ENCODE measurements around the gene CS. TPM values are rescaled to one million over a fixed set of nuclear protein-coding genes. Genes with fewer than 3 reads are reported as not detected.
A peak's percentile ranks its signal among the peaks of the same experiment; 100 is the strongest.
"Not testable (repeated sequence)": the region's sequence is repeated elsewhere in the genome, so short reads cannot be mapped to it uniquely, and the experiment has no call there.

Gene CS
- total RNA-seq, 2 donors from 2014 or later = 261 to 319 TPM

DNA sequence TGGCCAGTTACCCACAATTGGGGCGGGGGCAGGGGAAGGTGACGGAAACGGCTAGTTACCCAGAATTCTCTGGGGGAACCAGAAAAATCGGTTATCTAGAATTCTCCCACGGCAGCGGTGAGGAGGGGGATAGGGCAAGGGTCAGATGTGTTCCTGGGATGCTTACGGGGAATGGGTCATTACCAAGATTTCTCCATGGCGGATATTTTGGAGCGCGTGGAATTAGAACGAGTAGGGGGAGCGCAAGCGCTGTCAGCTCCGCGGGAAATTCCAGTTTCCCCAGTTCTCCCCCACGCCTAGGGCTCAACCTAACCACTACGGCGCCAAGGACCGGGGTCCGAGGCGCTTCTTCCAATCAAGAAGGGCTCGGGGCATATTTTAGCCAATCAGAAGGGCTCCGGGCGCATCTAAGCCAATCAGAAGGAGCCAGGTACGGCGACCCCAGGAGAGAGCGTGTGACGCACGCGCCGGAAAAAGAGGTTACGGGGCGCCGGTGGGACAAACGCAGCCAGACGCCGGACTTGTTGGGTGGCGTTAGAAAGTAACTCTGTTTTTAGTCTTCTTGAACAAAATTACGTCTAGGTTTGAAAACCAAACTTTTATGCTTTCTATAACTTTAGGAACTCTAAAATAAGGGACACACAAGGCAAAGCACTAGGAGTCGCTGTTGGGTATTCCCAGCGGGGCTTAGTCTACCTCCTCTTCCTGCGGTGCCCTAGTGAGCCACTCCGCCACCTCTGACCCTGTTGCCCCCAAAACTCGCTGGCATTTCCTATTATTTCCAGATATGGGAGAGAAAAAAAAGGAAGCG, 33.8 kb upstream of the CS start, which contains the start of gene PAN2:
PAN2 (minus strand) TSS at position 322 of the 811 bp plus-strand sequence. CDS start 906 bp downstream, outside the sequence.
- Mint-ChIP-seq H3K4me1 (ENCODE audit: low read depth) (peaks cover 55% of the 10 kb centered on the region), H3K36me3 (ENCODE audit: insufficient read depth in 2 of 2) (peaks cover 3 to 11% of the 10 kb centered on the region in 2 donors), H3K27me3 (ENCODE audit: low read depth) (no peaks in the 10 kb centered on the region), H3K4me3 (peak within 1 kb of the TSS; percentile 97 to 99), H3K27ac (peak within 1 kb of the TSS; percentile 99), H3K9me3 (no peaks in the 10 kb centered on the region)
- DNase-seq (peak; percentile 95), ATAC-seq (replicated peaks in 1 of 2) (peak; percentile 89 to 90)

DNA sequence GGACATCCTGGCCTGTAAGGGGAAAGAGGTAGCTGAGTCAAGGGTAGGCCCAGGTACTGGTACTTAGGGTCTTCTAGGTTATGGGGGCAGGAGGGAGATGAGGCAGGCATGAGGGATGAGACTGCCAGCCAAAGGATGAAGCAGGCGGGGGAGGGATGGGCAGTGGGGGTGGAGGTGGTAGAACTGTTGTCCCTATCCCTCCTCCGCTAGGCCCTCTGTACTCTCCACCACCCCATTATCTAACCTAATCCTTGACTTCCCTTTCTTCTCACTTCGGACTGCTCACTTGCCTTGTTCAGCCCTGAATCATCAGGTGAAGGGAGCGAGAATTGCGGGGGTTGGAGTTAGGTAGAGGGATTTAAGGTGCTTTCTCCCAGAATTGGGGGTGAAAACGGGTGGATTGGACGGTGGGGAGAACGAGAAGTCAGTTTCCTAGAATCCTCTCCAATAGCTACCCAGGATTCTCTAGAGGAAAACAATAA, 33.1 kb upstream of the CS start:
- Mint-ChIP-seq H3K36me3 (ENCODE audit: insufficient read depth in 2 of 2) (peaks cover 1 to 9% of the 10 kb centered on the region in 2 donors), H3K4me1 (ENCODE audit: low read depth) (peaks cover 48% of the 10 kb centered on the region), H3K4me3 (peak overlapping the region; percentile 97 to 99), H3K27ac (peak overlapping the region; percentile 99), H3K9me3 (no peaks in the 10 kb centered on the region), H3K27me3 (ENCODE audit: low read depth) (no peaks in the 10 kb centered on the region)
- DNase-seq (peak in 1 of 2 donors; percentile 12), ATAC-seq (replicated peaks in 1 of 2) (peak; percentile 13 to 20)

DNA sequence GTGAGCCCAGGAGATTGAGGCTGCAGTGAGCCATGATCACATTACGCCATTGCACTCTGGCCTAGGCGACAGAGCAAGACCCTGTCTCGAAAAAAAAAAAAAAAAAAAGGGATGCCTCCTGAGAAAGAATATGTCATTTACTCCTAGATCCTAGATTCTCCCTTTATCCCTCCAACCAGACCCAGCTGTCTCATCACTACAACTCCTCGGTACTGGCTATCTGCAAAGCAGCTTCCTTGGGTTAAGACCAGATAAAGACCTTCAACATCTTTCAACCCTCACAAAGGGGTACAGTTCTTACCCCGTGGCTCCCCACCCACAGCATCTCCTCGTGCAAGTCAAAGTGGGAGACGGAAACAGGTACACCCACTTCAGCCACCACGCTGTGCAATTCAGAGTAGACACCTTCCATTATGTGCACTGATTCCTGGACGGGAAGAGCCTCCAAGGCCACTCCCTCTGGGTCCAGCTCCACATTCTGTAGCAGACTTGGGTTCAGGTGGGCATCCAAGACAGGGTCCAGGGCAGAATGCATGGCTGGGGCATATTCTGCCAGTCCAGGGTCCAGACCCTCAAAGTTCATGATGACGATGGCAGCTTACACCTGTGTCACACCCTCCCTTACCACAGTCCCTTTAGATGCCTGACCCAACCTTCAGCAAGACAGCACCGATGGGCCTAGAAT, 32.5 kb upstream of the CS start:
- no peaks in the 10 kb centered on the region for H3K9me3 Mint-ChIP-seq
- peaks cover 42% of the 10 kb centered on the region for H3K4me1 Mint-ChIP-seq (ENCODE audit: low read depth)

DNA sequence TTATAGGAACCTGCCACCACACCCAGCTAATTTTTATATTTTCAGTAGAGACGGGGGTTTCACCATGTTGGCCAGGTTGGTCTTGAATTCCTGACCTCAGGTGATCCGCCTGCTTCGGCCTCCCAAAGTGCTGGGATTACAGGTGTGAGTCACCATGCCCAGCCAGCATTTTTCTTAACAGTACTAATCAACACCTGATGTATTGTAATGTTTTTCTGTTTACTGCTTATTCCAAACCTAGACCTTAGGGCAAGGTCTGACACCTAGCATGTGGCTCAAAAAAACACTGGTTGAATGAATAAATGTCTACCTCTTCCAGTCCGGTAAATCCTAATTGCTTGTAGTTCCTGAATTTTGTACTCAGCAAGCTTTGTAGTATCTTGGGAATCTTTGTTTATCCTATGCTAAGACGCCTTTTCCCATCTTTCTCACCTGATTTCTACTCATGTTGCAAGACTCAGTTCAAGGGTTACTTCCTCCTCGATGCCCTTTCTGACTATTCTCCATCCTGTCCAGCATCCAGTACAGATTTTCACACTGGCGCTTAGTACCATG, 30.9 kb upstream of the CS start:
- Mint-ChIP-seq H3K36me3 (ENCODE audit: insufficient read depth in 2 of 2) (peaks cover 1 to 9% of the 10 kb centered on the region in 2 donors), H3K4me1 (ENCODE audit: low read depth) (peaks cover 29% of the 10 kb centered on the region), H3K4me3 (no peak overlapping the region), H3K27ac (no peak overlapping the region), H3K27me3 (ENCODE audit: low read depth) (no peaks in the 10 kb centered on the region), H3K9me3 (no peaks in the 10 kb centered on the region)
- ATAC-seq (replicated peaks in 1 of 2) (no peak), DNase-seq (no peak)

More for the DNA sequence above, 32.5 kb upstream of the CS start:
- DNase-seq = no peak
- Mint-ChIP-seq H3K36me3 (ENCODE audit: insufficient read depth in 2 of 2) (peaks cover 1 to 9% of the 10 kb centered on the region in 2 donors), H3K27me3 (ENCODE audit: low read depth) (no peaks in the 10 kb centered on the region), H3K27ac (peak overlapping the region; percentile 99), H3K4me3 (peak overlapping the region; percentile 97 to 99)
- ATAC-seq (replicated peaks in 1 of 2) = no peak

DNA sequence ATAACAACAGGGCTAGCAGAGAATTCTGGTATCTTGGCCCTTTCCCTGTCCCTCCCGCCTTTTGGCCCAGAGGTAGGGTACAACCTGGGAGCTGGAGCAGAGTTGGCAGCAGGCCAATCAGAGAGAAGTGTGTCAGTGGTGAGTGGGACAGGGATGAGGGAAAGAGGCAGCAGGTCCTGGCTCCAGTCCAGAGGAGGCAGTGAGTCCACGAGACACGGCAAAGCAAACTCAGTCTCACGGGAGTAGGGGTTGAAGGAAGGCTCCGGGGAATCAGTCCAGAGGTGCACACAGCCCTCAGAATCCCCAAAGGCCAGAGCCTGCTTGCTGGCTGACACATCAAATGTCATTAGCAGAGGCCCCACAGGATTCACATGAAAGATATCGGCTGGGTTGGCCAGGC, 26.4 kb upstream of the CS start:
- H3K4me3 Mint-ChIP-seq = no peak overlapping the region
- H3K36me3 Mint-ChIP-seq (ENCODE audit: insufficient read depth in 2 of 2) = peaks cover 2 to 12% of the 10 kb centered on the region in 2 donors
- H3K27me3 Mint-ChIP-seq (ENCODE audit: low read depth) = no peaks in the 10 kb centered on the region
- no peaks in the 10 kb centered on the region for H3K9me3 Mint-ChIP-seq
- DNase-seq (no peak), ATAC-seq (replicated peaks in 1 of 2) (no peak)
- H3K27ac Mint-ChIP-seq = no peak overlapping the region
- no peaks in the 10 kb centered on the region for H3K4me1 Mint-ChIP-seq (ENCODE audit: low read depth)

DNA sequence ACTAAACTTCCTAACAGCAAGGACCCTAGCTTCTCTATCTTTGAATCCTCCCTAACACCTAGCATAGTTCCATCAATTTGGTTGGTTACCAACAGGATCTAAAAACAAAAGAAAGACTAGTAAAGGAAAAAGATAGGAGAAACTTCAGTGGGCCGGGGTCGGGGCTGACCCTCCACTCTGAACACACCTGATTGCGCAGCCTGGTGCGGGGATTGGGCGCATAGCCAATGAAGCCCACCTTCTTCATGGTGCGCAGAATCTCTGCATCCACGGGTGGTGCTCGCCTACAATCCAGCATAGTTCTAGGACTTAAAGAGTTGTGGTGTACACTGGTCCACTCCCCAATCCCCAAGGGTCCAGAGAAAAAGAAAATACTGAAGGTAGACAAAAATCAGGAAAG, 26.0 kb upstream of the CS start:
- ATAC-seq (replicated peaks in 1 of 2) (no peak), DNase-seq (no peak)
- no peaks in the 10 kb centered on the region for H3K27me3 Mint-ChIP-seq (ENCODE audit: low read depth)
- no peaks in the 10 kb centered on the region for H3K9me3 Mint-ChIP-seq
- H3K4me3 Mint-ChIP-seq = no peak overlapping the region
- no peaks in the 10 kb centered on the region for H3K4me1 Mint-ChIP-seq (ENCODE audit: low read depth)
- no peak overlapping the region for H3K27ac Mint-ChIP-seq
- H3K36me3 Mint-ChIP-seq (ENCODE audit: insufficient read depth in 2 of 2) = peaks cover 2 to 8% of the 10 kb centered on the region in 2 donors

DNA sequence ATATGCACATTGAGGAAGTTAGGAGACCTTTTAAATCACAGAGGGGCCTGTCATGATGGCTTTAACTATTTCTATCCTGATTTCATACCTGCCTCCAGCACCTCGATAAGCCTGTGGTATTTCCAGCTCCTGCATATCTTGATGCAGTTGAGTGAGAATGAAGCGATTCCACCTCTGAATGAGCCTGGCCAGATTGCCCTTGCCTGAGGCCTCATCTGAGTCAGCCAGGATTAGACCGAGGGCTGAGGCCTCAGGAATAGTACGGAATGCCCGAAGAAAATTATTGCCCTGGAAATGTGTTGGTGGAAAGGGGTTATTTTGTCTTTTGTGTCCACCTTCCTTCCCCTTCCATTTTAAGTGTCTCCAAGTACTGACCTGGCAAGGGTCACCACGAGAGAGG, 24.1 kb upstream of the CS start:
- no peak overlapping the region for H3K4me3 Mint-ChIP-seq
- no peak for DNase-seq
- ATAC-seq (replicated peaks in 1 of 2) = no peak
- no peaks in the 10 kb centered on the region for H3K4me1 Mint-ChIP-seq (ENCODE audit: low read depth)
- no peak overlapping the region for H3K27ac Mint-ChIP-seq
- no peaks in the 10 kb centered on the region for H3K27me3 Mint-ChIP-seq (ENCODE audit: low read depth)
- H3K36me3 Mint-ChIP-seq (ENCODE audit: insufficient read depth in 2 of 2) = peaks cover 7 to 12% of the 10 kb centered on the region in 2 donors
- no peaks in the 10 kb centered on the region for H3K9me3 Mint-ChIP-seq

DNA sequence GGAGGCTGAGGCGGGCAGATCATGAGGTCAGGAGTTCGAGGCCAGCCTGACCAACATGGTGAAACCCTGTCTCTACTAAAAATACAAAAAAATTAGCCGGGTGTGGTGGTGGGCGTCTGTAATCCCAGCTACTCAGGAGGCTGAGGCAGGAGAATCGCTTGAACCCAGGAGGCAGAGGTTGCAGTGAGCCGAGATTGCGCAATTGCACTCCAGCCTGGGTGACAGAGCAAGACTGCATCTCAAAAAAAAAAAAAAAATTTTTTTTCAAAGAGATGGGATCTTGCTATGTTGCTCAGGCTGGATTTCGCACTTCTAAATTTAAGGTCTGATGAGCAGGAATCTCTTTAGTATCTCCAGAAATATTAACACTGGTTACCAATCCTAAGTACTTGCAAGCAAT, 21.5 kb upstream of the CS start:
- not testable (repeated sequence) for DNase-seq; H3K4me3 Mint-ChIP-seq; ATAC-seq (replicated peaks in 1 of 2); H3K4me1 Mint-ChIP-seq (ENCODE audit: low read depth); H3K27me3 Mint-ChIP-seq (ENCODE audit: low read depth); H3K27ac Mint-ChIP-seq; H3K9me3 Mint-ChIP-seq
- H3K36me3 Mint-ChIP-seq (ENCODE audit: insufficient read depth in 2 of 2) = peaks cover 7 to 14% of the 10 kb centered on the region in 2 donors

DNA sequence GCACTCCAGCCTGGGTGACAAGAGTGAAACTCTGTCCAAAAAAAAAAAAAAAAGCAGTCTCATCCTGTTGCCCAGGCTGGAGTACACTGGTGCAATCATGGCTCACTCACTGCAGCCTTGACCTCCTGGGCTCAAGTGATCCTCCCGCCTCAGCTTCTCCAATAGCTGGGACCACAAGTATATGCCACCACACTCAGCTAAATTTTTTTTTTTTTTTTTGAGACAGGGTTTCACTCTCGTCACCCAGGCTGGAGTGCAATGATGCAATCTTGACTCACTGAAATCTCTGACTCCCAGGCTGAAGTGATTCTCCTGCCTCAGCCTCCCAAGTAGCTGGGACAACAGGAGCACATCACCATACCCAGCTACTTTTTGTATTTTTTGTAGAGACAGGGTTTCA, 20.9 kb upstream of the CS start:
- DNase-seq = peak in 1 of 2 donors; percentile 34
- Mint-ChIP-seq H3K27ac (no peak overlapping the region), H3K4me1 (ENCODE audit: low read depth) (peaks cover 4% of the 10 kb centered on the region), H3K36me3 (ENCODE audit: insufficient read depth in 2 of 2) (peaks cover 7 to 14% of the 10 kb centered on the region in 2 donors), H3K9me3 (no peaks in the 10 kb centered on the region), H3K27me3 (ENCODE audit: low read depth) (no peaks in the 10 kb centered on the region), H3K4me3 (no peak overlapping the region)
- peak; percentile 40 to 50 for ATAC-seq (replicated peaks in 1 of 2)

DNA sequence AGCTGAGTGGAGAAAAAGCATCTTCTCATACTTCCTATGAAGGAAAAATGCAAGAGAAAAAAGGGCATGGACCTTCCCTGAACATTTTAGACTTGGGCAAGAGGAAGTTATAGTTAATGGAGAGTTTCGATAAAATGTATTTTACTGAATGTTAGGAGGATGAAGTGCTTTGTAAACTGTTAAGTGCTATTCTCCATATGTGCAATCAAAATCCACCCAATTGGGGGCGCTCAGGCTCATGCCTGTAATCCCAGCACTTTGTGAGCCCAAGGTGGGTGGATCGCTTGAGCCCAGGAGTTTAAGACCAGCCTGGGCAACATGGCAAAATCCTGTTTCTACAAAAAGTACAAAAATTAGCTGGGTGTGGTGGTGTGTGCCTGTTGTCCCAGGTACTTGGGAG, 17.5 kb upstream of the CS start:
- peaks cover 11% of the 10 kb centered on the region for H3K4me1 Mint-ChIP-seq (ENCODE audit: low read depth)
- peaks cover 7 to 11% of the 10 kb centered on the region in 2 donors for H3K36me3 Mint-ChIP-seq (ENCODE audit: insufficient read depth in 2 of 2)
- DNase-seq = no peak
- no peak overlapping the region for H3K4me3 Mint-ChIP-seq
- H3K27me3 Mint-ChIP-seq (ENCODE audit: low read depth) = no peaks in the 10 kb centered on the region
- ATAC-seq (replicated peaks in 1 of 2) = no peak
- no peaks in the 10 kb centered on the region for H3K9me3 Mint-ChIP-seq
- no peak overlapping the region for H3K27ac Mint-ChIP-seq

DNA sequence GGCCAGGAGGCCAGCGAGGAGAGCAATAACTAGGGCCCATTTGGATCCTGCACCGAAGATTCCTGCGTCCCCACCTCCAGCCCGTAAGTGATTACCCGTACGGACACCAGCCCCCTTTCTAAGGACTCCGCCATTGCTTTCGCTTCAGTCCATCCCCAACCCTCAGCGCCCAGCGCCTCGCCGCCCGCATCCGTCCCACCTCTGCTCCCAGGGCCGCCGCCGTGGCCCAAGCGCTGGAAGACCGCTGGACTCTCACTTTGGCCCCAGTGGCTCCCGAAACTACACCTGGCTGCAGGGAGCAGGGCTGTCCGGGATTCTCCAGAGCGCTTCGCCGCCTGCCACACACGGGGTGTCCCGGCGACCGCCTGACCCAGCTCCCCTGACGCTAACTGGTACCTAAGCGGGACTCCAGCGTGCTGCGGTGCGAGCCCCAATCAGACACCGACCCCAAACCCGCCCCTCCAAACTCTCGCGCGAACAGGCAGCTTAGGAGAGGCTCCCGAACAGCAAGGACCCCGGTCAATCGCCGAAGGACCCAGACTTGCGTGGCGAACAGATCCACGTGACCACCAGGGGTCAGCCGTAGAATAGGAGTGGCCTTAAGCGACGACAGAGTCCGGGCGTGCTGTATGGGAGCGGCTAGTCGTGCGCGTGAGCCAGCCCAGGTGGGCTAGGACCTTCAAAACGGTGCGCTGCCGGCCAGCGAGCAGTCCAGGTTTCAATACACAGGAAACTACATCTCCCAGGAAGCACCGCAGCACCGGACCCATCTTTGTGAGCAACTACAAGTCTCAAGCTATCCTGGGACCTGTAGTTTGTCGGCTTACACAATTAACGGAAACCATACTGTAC, 15.7 kb upstream of the CS start, which contains the start of gene CNPY2:
CNPY2 (minus strand) TSS at position 367 of the 852 bp plus-strand sequence. CDS start 771 bp downstream, outside the sequence.
- H3K9me3 Mint-ChIP-seq = no peaks in the 10 kb centered on the region
- DNase-seq (peak; percentile 91 to 94), ATAC-seq (replicated peaks in 1 of 2) (peak; percentile 91 to 93)
- peak within 1 kb of the TSS; percentile 98 for H3K27ac Mint-ChIP-seq
- peaks cover 7 to 13% of the 10 kb centered on the region in 2 donors for H3K36me3 Mint-ChIP-seq (ENCODE audit: insufficient read depth in 2 of 2)
- H3K4me3 Mint-ChIP-seq = peak within 1 kb of the TSS; percentile 99
- H3K27me3 Mint-ChIP-seq (ENCODE audit: low read depth) = no peaks in the 10 kb centered on the region
- peaks cover 11% of the 10 kb centered on the region for H3K4me1 Mint-ChIP-seq (ENCODE audit: low read depth)

DNA sequence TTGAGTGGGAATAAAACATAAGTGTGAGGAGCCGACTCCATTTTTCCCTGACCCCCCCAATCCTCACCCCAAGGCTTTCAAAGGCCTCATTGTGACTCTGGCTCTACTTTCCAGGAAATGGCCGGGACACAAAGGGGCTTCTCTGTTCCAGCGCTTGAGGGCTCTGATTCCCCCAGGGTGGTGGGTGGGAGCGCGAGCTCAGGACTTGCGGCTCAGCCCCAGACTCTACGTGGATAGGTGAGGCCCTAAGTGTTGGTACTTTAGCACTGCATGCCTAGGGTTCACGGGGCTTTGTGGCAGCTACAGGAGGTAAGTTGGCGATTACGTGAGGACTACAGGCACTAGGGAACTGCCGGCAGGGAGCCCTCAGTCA, 15.1 kb upstream of the CS start:
- Mint-ChIP-seq H3K27me3 (ENCODE audit: low read depth) (no peaks in the 10 kb centered on the region), H3K27ac (peak overlapping the region; percentile 98), H3K36me3 (ENCODE audit: insufficient read depth in 2 of 2) (peaks cover 7 to 13% of the 10 kb centered on the region in 2 donors), H3K4me3 (peak overlapping the region; percentile 99), H3K4me1 (ENCODE audit: low read depth) (peaks cover 15% of the 10 kb centered on the region), H3K9me3 (no peaks in the 10 kb centered on the region)
- DNase-seq = no peak
- no peak for ATAC-seq (replicated peaks in 1 of 2)
